Activated T-helper 2 cell treated with anti-CD3 and anti-CD28 coated beads, Interferon-gamma antibody, Interleukin-2, Interleukin-4, amounts not matched to agents 10 μg/mL and 5 μg/mL and 100 μg/mL, durations not matched to agents 14 hours and 24 hours and 36 hours (primary cell): Measurements from ENCODE around the gene WRAP53. TPM values are rescaled to one million over a fixed set of nuclear protein-coding genes. Genes with fewer than 3 reads are reported as not detected.

Experiments used
- DNase-seq: peaks from one replicate; pipeline ENCODE4 v3.0.0; 2021; ENCODE audit warnings: low spot score
- H3K27ac Mint-ChIP-seq: one replicate; pipeline ENCODE4 v1.8.0; 2021; ENCODE audit warnings: mixed read lengths
- H3K27me3 Mint-ChIP-seq: one replicate; pipeline ENCODE4 v1.8.0; 2021; ENCODE audit warnings: low read depth, mixed read lengths
- H3K36me3 Mint-ChIP-seq: one replicate; pipeline ENCODE4 v1.8.0; 2021; ENCODE audit warnings: low read depth, mixed read lengths
- H3K4me1 Mint-ChIP-seq: one replicate; pipeline ENCODE4 v1.8.0; 2021; ENCODE audit warnings: low read depth, mixed read lengths
- H3K4me3 Mint-ChIP-seq: one replicate; pipeline ENCODE4 v1.8.0; 2021; ENCODE audit warnings: low read depth, mild to moderate bottlenecking, moderate library complexity, mixed read lengths
- H3K9me3 Mint-ChIP-seq: one replicate; pipeline ENCODE4 v1.8.0; 2021; ENCODE audit warnings: mixed read lengths
- intact Hi-C: fragments of 100-400 bp; cut with micrococcal nuclease; formaldehyde crosslinking; loops from one replicate; pipeline ENCODE4 v1.15.1; 2023
- total RNA-seq: library from RNA; stranded (reverse); gene quantifications from 2 replicates; pipeline ENCODE4 v1.2.3, GENCODE V29; 2022

The WRAP53 gene
- total RNA-seq, 1 donor from 2014 or later, result 33.2 TPM

DNA sequence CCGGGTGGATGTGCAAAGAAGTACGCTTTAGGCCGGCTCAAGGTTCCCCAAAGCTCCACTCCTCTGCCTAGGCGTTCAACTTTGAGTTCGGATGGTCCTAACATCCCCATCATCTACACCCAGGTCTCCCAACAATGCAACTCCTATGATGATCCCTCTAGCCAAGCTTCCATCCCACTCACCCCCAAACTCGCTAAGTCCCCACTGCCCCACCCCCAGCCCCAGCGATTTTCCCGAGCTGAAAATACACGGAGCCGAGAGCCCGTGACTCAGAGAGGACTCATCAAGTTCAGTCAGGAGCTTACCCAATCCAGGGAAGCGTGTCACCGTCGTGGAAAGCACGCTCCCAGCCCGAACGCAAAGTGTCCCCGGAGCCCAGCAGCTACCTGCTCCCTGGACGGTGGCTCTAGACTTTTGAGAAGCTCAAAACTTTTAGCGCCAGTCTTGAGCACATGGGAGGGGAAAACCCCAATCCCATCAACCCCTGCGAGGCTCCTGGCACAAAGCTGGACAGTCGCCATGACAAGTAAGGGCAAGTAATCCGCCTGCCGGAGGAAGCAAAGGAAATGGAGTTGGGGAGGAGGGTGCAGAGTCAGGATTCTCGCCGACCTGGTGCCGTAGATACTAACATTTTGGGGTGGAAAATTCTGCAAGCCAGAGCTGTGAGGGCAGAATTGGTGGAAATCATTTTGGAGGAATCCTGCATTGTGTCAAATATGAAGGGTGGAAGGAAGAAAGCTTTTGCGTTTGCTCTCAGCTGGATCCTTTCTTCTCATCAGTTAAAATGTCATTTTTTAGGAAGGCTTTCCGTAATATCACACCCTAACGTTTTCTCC, 987 bp upstream of the WRAP53 start, which contains the start of gene TP53:
Gene TP53, minus strand, starts transcription at position 419 of the 836 bp plus-strand sequence. CDS start 10,896 bp downstream, outside the sequence.
- intact Hi-C loops, result loop anchor here (1.0 to 10.0 kb wide), 8 partner anchors 114 to 538 kb away; partner anchors contain the start of genes EIF5A, HES7, KCTD11 and POLR2A
- peak; percentile 88 for DNase-seq
- H3K4me3 Mint-ChIP-seq, result peak within 1 kb of the TSS; percentile 94
- no peaks in the 10 kb centered on the region for H3K9me3 Mint-ChIP-seq
- no peaks in the 10 kb centered on the region for H3K27me3 Mint-ChIP-seq
- peaks cover 42% of the 10 kb centered on the region for H3K36me3 Mint-ChIP-seq
- H3K27ac Mint-ChIP-seq, result peak within 1 kb of the TSS; percentile 97
- peaks cover 34% of the 10 kb centered on the region for H3K4me1 Mint-ChIP-seq

- H3K27ac Mint-ChIP-seq, result peak overlapping the region; percentile 81
- peaks cover 40% of the 10 kb centered on the region for H3K36me3 Mint-ChIP-seq
- peaks cover 34% of the 10 kb centered on the region for H3K4me1 Mint-ChIP-seq
- intact Hi-C loops, result loop anchor here (1.0 to 10.0 kb wide), 5 partner anchors 57 to 536 kb away; partner anchors contain the start of genes KCTD11, POLR2A and SLC35G6
- no peak for DNase-seq
- no peaks in the 10 kb centered on the region for H3K27me3 Mint-ChIP-seq
- H3K4me3 Mint-ChIP-seq, result peak overlapping the region; percentile 94
- no peaks in the 10 kb centered on the region for H3K9me3 Mint-ChIP-seq
Measured at GRCh38 chr17:7688808-7689316, 585 bp downstream of the WRAP53 start.

- Mint-ChIP-seq H3K27me3 (no peaks in the 10 kb centered on the region), H3K9me3 (no peaks in the 10 kb centered on the region), H3K4me3 (no peak overlapping the region), H3K4me1 (peaks cover 1% of the 10 kb centered on the region), H3K36me3 (peaks cover 27% of the 10 kb centered on the region), H3K27ac (no peak overlapping the region)
- DNase-seq, result no peak
- intact Hi-C loops, result no loop called here
Measured at GRCh38 chr17:7695586-7695985, 7.3 kb downstream of the WRAP53 start.

DNA sequence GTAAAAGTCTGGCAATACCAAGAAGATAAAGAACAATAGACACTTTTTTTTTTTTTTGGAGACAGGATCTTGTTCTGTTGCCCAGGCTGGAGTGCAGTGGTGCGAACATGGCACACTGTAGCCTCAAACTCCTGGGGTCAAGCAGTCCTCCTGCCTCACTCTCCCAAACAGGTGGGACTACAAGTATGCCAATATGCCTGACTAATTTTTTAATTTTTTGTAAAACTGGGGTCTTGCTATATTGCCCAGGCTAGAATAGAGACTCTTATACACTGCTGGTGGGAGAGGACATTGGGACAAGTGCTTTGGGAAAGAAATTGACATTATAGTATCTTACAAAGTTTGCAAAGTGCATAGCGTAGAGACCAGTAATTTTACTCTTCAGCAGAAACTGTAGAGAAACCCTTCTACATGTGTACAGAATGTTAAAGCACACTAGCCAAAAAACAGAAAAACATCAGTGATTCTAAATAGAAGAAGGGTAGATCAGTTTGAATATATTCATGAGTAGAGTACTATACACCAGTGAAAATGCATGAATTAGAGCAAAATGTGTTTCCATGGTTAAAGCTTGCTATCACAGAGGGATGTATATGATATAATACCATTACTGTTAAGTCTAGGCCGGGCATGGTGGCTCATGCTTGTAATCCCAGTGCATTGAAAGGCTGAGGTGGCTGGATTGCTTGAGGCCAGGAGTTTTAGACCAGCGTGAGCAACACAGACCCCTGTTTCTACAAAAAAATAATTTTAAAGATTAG, 9.7 kb downstream of the WRAP53 start:
- Mint-ChIP-seq H3K36me3 (peaks cover 39% of the 10 kb centered on the region), H3K27ac (no peak overlapping the region), H3K27me3 (no peaks in the 10 kb centered on the region), H3K9me3 (no peaks in the 10 kb centered on the region), H3K4me1 (no peaks in the 10 kb centered on the region), H3K4me3 (no peak overlapping the region)
- DNase-seq, result no peak
- intact Hi-C loops, result no loop called here

DNA sequence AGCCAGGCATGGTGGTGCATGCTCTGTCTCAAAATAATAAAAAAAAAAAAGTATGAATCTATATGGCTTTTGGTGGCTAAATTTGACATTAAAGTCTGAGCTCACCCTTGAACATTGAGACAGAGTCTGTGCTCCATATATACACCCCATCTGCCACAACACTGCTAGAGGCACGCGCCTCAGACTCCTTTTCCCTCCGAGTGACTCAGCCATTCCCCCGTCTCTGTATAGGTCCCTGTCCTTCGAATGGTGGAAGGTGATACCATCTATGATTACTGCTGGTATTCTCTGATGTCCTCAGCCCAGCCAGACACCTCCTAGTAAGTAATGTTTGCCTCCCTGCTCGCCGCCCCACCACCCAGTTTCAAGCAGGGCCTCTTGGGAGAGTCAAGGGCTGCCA, 12.2 kb downstream of the WRAP53 start:
- no peaks in the 10 kb centered on the region for H3K9me3 Mint-ChIP-seq
- H3K4me1 Mint-ChIP-seq, result peaks cover 9% of the 10 kb centered on the region
- intact Hi-C loops, result no loop called here
- no peak for DNase-seq
- peaks cover 41% of the 10 kb centered on the region for H3K36me3 Mint-ChIP-seq
- peaks cover 15% of the 10 kb centered on the region for H3K27me3 Mint-ChIP-seq
- no peak overlapping the region for H3K27ac Mint-ChIP-seq
- H3K4me3 Mint-ChIP-seq, result no peak overlapping the region

DNA sequence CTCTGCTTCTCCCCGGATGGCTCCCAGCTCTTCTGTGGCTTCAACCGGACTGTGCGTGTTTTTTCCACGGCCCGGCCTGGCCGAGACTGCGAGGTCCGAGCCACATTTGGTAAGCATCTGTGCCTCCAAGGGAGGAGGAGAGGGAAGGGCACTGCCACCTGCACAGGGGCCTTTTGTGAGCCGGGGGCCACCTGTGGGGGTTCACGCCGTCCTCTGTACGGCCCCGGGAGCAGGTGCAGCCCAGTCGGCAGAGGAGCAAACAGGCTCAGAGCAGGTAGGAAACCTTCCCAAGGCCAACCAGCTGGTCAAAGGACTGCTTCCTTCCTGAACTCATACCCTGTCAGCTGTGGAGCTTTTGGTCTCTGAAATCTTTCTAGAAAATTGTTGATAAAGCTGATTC, 13.4 kb downstream of the WRAP53 start:
- H3K9me3 Mint-ChIP-seq, result no peaks in the 10 kb centered on the region
- peaks cover 31% of the 10 kb centered on the region for H3K36me3 Mint-ChIP-seq
- H3K27ac Mint-ChIP-seq, result no peak overlapping the region
- H3K4me1 Mint-ChIP-seq, result peaks cover 9% of the 10 kb centered on the region
- H3K4me3 Mint-ChIP-seq, result no peak overlapping the region
- peaks cover 26% of the 10 kb centered on the region for H3K27me3 Mint-ChIP-seq
- intact Hi-C loops, result no loop called here
- no peak for DNase-seq

DNA sequence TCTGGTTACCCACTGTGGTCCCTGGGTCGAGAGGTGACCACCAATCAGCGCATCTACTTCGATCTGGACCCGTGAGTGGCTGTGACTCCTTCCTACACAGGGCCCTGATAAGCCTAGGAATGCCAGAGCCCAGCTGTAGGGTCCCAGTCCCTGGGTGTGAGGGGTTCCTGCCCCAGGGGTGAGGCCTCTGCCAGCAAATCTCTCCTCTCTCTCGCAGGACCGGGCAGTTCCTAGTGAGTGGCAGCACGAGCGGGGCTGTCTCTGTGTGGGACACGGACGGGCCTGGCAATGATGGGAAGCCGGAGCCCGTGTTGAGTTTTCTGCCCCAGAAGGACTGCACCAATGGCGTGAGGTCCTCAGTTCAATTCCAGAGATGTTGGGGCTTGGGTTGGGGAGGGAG, 14.5 kb downstream of the WRAP53 start:
- no peak overlapping the region for H3K4me3 Mint-ChIP-seq
- peaks cover 29% of the 10 kb centered on the region for H3K36me3 Mint-ChIP-seq
- H3K4me1 Mint-ChIP-seq, result peaks cover 9% of the 10 kb centered on the region
- intact Hi-C loops, result no loop called here
- peaks cover 36% of the 10 kb centered on the region for H3K27me3 Mint-ChIP-seq
- DNase-seq, result no peak
- H3K27ac Mint-ChIP-seq, result no peak overlapping the region
- no peaks in the 10 kb centered on the region for H3K9me3 Mint-ChIP-seq

- Mint-ChIP-seq H3K4me1 (peaks cover 9% of the 10 kb centered on the region), H3K36me3 (peaks cover 29% of the 10 kb centered on the region), H3K27ac (no peak overlapping the region), H3K4me3 (no peak overlapping the region), H3K27me3 (peaks cover 39% of the 10 kb centered on the region), H3K9me3 (no peaks in the 10 kb centered on the region)
- intact Hi-C loops, result no loop called here
- no peak for DNase-seq
Measured at GRCh38 chr17:7703584-7704479, 15.6 kb downstream of the WRAP53 start.

DNA sequence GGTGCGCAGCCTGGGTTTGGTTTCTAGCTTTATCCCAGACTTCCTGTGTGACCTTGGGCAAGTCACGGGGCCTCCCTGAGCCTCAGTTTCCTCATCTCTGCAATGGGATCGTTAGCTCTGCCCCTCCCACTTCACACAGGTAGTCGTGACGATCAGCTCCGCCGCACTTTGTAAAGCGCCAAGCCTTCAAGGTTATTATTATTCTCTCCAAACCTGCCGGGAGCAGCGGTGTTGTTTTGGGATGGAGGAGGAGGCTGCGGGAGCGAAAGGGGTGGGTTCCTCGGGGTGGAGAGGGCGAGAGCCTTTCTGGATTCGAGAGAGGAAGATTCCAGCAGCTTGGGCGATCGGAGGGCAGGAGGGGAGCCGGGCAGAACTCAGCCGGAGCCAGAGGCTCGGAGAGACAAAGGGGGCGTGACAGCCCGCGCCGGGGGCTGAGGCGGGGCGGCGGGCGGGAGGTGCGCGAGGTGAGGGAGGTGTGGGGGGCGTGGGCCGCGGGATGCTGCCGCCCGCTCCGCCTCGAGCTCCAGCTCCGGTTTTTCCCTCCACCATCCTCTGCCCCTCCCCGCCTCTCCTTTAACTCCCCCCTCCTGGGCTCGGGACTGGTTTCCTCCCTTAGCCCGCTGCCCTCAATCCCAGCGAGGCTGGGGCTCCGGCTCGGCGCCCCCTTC, 16.5 kb downstream of the WRAP53 start, which contains the start of gene EFNB3:
Gene EFNB3, plus strand, starts transcription at position 602 of the 668 bp plus-strand sequence. CDS start 397 bp downstream, outside the sequence.
- no peaks in the 10 kb centered on the region for H3K9me3 Mint-ChIP-seq
- H3K4me1 Mint-ChIP-seq, result peaks cover 9% of the 10 kb centered on the region
- H3K4me3 Mint-ChIP-seq, result peak within 1 kb of the TSS; percentile 35
- intact Hi-C loops, result no loop called here
- peaks cover 29% of the 10 kb centered on the region for H3K36me3 Mint-ChIP-seq
- no peak within 1 kb of the TSS for H3K27ac Mint-ChIP-seq
- no peak for DNase-seq
- peaks cover 39% of the 10 kb centered on the region for H3K27me3 Mint-ChIP-seq

DNA sequence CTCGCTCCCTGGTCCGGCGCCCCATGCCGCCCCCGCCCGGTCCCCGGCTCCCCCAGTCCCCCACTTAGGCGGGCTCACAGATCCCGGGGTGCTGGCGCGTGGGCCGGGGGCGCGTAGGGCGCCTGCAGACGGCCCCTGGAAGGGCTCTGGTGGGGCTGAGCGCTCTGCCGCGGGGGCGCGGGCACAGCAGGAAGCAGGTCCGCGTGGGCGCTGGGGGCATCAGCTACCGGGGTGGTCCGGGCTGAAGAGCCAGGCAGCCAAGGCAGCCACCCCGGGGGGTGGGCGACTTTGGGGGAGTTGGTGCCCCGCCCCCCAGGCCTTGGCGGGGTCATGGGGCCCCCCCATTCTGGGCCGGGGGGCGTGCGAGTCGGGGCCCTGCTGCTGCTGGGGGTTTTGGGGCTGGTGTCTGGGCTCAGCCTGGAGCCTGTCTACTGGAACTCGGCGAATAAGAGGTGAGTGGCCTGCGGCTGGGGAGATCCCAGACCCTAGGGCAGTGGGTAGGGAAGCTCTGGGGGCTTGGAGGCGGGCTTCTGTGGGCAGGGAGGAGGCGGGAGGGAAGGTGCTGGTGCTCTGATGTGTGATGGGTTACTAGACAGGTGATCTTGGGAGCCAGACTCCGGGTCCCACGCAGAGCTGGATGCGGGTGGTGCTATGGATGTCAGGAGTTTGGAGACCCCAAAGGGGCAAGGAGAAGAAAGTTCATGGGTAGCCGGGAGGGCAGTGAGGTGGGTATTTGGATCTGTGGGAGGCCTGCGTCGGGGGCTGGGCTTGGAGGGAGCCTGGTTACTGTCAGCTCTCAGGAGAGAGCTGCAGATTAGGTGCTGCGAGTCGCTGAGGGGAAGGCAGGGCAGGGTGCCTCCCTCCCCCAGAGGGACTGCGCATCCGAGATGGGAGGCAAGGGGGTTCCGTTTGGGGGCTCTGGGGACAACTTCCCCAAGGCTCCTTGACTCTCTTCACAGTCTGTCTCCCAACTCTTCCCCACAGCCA, 17.3 kb downstream of the WRAP53 start:
- intact Hi-C loops, result no loop called here
- DNase-seq, result no peak
- peaks cover 15% of the 10 kb centered on the region for H3K4me1 Mint-ChIP-seq
- H3K27me3 Mint-ChIP-seq, result peaks cover 39% of the 10 kb centered on the region
- H3K9me3 Mint-ChIP-seq, result no peaks in the 10 kb centered on the region
- H3K27ac Mint-ChIP-seq, result no peak overlapping the region
- H3K4me3 Mint-ChIP-seq, result no peak overlapping the region
- H3K36me3 Mint-ChIP-seq, result peaks cover 28% of the 10 kb centered on the region
